Renal pelvis (tissue), 4 donors: ENCODE data around the gene KCNF1. TPM values are rescaled to one million over a fixed set of nuclear protein-coding genes. Genes with fewer than 3 reads are reported as not detected.

ENCODE experiments used
- DNase-seq: peaks from one replicate; pipeline ENCODE4 v3.0.0-alpha.2; 2013
- polyA plus RNA-seq, 3 donors: library from polyadenylated mRNA; unstranded; fragments of 120-200 nt; gene quantifications; one replicate each; pipeline ENCODE4 v1.2.1, GENCODE V29; 2013; ENCODE audit not compliant: insufficient read length in 3 of 3

Gene KCNF1
- polyA plus RNA-seq, 3 donors, result 1.3 to 1.8 (median 1.6) TPM

- no peak for DNase-seq
Measured at GRCh38 chr2:10901160-10901939, 10.4 kb upstream of the KCNF1 start.

DNA sequence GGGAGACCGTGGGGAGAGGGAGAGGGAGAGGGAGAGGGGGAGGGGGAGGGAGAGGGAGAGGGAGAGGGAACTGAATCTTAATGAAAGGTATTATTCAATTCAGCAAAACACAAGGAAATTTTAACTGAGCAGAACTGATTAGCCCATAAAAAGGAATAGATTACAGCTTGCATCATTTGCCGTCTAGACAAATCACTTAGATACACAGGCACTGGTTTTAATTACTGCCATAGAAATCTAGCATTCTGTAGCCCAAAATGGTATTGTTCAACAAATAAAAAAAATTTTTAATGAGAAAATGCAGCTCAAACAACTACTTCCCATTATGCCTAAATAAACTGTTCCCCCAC, 7.9 kb upstream of the KCNF1 start:
- DNase-seq, result no peak

DNA sequence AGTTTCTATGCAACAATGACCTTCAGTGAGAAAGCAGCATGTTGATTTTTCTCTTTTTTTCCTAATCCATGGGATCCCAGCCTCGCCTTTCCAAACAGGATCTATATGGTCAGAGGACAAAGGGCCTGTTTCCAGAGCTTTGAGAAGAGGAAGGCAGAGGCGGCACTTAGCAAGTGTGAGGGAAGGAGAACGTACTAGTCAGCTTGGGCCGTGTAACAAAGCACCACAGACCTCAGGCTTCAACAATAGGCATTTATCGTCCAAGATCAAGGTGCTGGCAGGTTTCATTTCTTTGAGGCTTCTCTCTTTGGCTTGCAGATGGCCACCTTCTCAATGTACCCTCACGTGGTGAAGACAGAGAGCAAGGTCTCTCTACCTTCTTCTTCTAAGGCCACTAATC, 7.3 kb upstream of the KCNF1 start:
- no peak for DNase-seq

- no peak for DNase-seq
Measured at GRCh38 chr2:10905006-10905861, 6.5 kb upstream of the KCNF1 start.

DNA sequence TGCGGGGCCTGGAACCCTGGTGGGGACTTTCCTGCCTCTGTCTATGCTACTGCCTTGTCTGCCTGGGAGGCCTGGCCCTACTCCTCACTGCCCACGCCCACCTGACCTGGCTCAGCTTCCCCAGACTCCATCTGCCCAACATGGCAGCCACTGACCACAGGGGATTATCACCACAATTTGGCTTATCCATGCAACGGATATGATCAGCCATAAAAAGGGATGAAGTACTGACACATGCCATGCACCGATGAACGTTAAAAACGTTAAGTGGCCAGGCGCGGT, 5.9 kb upstream of the KCNF1 start:
- DNase-seq, result no peak

DNA sequence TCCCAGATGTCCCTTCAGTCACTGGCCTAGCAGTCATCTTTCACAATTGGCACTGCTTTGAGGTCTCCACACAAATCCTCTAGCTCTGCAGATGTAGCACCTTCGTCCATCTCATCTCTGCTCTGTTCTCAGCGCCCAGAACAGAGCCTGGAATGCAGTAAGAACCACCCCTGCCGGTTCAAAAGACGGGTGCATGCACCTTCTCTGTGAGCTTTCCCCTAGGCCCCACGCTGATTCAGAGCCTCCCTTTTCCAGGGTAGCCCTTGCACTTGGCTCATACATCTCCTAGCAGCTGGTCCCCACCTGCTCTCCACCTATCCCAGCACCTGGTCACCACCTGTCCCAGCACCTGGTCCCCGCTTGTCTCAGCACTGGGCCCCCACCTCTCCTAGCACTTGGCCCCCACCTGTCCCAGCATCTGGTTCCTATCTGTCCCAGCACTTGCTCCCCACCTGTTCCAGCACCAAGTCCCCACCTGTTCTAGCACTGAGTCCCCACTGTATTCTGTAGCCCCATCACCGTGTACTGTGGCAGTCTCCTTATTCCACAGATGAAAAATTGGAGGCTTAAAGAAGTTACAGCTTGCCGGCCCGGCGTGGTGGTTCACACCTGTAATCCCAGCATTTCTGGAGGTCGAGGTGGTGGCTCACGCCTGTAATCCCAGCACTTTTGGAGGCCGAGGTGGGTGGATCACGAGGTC, 4.7 kb upstream of the KCNF1 start:
- DNase-seq, result no peak

DNA sequence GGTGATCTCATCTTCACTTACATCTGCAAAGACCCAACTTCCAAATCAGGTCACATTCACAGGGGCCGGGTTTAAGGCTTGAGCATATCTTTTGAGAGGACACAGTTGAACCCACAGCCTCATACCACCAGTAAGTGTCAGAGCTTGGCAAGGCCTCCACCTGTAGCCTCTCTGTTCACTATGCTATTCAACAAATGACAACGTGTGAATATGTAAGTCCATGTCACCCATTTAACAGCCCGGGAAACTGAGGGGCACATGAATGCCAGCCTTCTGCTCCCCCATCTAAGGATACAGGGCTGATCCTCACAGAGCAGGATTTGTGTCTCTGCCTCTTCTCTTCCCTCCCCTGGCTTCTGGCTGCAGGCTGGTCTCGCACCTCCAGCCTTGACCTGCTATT, 3.5 kb upstream of the KCNF1 start:
- no peak for DNase-seq

GRCh38 chr2:10909050-10909995, 2.4 kb upstream of the KCNF1 start:
- no peak for DNase-seq

DNA sequence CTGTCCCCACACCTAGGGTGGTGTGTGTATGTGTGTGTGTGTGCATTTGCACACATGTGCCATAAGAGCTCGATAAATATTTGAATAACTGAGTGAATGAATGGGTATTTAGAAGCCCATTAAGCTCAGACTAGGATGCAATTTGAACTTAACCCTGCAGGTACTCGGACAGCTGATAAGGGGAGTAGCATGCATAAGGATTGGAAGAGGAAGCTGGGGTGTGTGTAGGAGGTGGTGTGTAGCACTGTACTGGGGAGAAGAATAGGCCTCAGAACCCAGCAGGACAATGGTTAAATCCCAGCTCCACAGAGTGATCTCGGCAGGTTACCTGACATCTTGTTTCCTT, 1.8 kb upstream of the KCNF1 start:
- DNase-seq, result no peak

DNA sequence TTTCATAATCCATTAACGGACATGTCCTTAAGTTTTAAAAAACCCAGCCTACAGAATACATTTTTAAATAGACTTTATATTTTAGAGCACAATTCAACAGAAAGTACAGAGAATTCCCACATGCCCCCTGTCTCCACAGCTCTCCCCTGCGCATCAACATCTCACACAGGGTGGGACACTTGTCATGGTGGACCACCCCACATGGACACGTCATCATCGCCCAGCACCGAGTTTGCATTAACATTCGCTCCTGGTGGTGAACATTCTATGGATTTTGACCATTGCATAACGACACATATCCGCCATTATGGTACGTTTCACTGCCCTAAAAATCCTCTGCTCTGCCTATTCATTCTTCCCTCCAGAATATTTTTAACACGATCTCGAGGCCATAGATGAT, 1.1 kb upstream of the KCNF1 start:
- DNase-seq, result no peak

- no peak for DNase-seq
Measured at GRCh38 chr2:10912076-10912731, 470 bp downstream of the KCNF1 start.

- DNase-seq, result no peak
Measured at GRCh38 chr2:10912796-10913455, 1.2 kb downstream of the KCNF1 start.

- no peak for DNase-seq
Measured at GRCh38 chr2:10913501-10914271, 2.0 kb downstream of the KCNF1 start.

- no peak for DNase-seq
Measured at GRCh38 chr2:10914272-10914693, 2.5 kb downstream of the KCNF1 start.

DNA sequence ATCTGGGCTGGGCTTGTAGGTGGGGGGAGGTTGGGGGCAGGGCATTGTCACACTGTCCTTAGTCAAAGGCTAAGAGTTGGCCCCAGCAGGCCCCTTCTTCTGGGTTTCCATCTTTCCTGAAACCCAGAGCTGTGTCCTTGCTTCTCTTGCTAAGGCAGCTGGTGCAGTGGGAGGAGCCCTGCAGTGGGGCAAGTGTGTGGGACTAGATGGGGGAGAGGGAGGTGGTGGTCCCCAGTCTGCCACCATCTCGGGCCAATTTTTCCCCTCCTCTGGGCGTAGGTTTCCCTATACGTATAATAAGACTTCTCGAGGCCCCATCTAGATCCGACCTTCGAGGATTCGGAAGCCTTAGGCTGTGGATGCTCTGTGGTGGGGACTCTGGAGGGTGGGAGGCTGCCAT, 3.5 kb downstream of the KCNF1 start:
- no peak for DNase-seq

DNA sequence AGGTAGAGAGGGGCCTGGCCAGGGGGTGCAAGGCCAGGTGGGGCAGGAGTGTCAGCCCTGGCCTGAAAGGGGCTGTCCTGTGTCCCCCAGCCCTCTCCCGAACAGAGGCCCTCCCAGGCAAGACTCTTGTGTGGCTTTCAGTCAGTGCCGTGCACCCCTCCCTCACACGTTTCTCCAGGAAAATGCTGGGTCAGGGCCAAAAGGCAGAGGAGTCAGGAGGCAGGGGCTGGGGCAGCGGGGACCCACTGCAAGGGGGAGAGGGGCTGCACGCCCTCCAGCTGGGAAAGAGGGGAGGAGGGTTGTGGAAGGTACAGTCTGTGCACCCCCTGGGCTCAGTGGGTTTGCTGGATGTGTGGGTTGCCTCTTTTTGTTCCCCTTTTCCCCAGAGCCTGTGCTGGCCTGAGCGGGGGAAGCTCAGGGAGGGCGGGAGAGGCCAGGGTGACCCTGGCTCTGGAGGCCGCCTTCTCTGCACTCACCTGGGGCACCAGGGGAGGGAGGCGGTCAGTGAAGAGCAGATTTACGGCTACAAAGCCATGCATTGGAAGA, 4.1 kb downstream of the KCNF1 start:
- no peak for DNase-seq

DNA sequence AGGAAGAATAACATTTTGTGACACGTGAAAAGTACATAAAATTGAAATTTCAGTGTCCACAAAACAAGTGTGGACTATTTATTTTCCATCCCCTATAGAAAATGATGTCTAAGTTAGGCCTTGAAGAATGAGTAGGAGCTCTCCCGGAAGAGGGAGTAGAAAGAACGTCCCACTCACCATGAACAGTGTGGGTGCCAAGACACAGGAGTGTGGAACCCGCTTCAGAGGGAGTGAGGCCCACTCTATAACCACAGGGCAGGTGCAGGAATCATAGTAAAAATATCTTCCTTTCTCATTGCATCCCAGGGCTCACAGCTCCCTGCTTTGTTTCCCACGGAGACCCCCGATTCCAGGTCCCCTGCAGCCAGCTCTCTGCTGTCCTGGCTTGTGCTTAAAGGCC, 5.2 kb downstream of the KCNF1 start:
- DNase-seq, result no peak

- no peak for DNase-seq
Measured at GRCh38 chr2:10917927-10918326, 6.2 kb downstream of the KCNF1 start.

DNA sequence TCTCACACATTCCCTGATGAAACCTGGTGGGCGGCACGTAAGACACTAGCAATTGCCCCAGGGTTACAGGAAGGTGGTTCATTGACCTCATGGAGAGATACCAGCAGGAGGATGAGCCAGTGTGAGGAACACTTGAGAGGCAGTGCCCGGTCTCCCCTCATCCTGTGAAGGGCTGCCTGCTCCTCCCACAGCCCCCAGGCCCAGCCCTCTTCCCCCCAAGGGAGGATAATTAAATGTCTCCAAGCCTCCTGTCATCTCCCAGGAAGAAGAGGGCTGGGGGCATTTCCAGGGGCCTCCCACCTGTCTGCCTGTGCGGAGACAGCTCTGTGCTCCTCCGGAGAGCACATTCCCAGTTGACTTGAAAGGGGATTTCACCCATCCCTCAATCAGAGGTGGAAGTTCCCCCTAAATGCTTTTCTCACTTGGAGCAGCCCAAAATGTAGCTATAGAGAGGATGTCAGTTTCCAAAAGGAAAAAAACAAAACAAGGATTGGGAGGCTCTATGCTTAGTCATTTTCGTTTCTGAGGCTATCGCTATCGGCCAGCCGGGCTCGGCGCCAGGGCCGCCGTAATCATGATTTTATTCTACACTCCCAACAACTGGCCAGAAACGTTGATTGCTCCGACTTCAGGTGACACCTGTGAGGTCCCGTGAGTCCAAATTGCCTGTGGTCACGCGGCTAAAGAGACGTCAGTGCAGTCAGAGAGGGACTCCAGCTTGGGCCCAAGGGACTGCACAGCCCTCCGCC, 7.1 kb downstream of the KCNF1 start:
- DNase-seq, result no peak
